WTC11 (cell line): ENCODE results near the gene ATP7A.

Experiments
- GABPB1 ChIP-seq: sonication (generic); formaldehyde crosslinking; IDR thresholded peaks from 2 replicates; pipeline ENCODE4 v1.8.1; 2023; ENCODE audit warnings: mild to moderate bottlenecking, missing genetic modification reagents
- MYBL2 ChIP-seq: sonication (generic); formaldehyde crosslinking; IDR thresholded peaks from 2 replicates; pipeline ENCODE4 v1.8.1; 2023; ENCODE audit warnings: mild to moderate bottlenecking, moderate library complexity, missing genetic modification reagents
- SP1 ChIP-seq: sonication (generic); formaldehyde crosslinking; conservative IDR thresholded peaks from 2 replicates; pipeline ENCODE4 v1.8.1; 2022; ENCODE audit warnings: missing genetic modification reagents
- TF ChIP-seq, protein P1 (sequence below): fragments of 200-600 bp; IDR thresholded peaks from 2 replicates; pipeline ENCODE4 v1.8.0; 2022; ENCODE audit warnings: antibody characterized with exemption
- TF ChIP-seq, protein P2 (sequence below): sonication (generic); formaldehyde crosslinking; IDR thresholded peaks from 2 replicates; pipeline ENCODE4 v1.8.1; 2023; ENCODE audit warnings: mild to moderate bottlenecking, missing genetic modification reagents, moderate library complexity
- TF ChIP-seq, protein P3 (sequence below): sonication (generic); formaldehyde crosslinking; IDR thresholded peaks from 2 replicates; pipeline ENCODE4 v1.8.1; 2022; ENCODE audit warnings: mild to moderate bottlenecking, missing genetic modification reagents, moderate library complexity, borderline replicate concordance

DNA sequence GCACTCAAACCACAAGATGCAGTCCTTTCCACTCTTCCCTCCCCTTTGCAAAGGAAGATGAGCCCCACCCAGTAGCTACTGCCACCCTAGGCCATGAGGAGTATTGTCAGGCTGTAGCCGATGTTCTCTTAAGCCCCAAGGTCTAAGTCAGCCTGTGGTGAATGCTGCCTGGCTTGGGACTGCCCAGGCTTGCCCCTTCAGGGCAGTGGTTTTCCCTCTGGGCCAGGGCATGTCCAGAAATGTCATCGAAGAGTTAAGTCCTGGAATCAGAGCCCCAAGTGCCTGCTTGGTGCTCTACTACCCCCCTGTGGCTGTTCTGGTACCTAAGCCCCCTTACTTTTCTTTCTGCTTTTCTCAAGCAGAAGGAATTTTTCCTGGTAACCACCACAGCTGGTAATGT, 181.8 kb downstream of the ATP7A start:
- TF ChIP-seq, protein P1, sequence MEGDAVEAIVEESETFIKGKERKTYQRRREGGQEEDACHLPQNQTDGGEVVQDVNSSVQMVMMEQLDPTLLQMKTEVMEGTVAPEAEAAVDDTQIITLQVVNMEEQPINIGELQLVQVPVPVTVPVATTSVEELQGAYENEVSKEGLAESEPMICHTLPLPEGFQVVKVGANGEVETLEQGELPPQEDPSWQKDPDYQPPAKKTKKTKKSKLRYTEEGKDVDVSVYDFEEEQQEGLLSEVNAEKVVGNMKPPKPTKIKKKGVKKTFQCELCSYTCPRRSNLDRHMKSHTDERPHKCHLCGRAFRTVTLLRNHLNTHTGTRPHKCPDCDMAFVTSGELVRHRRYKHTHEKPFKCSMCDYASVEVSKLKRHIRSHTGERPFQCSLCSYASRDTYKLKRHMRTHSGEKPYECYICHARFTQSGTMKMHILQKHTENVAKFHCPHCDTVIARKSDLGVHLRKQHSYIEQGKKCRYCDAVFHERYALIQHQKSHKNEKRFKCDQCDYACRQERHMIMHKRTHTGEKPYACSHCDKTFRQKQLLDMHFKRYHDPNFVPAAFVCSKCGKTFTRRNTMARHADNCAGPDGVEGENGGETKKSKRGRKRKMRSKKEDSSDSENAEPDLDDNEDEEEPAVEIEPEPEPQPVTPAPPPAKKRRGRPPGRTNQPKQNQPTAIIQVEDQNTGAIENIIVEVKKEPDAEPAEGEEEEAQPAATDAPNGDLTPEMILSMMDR, result no peak
- TF ChIP-seq, protein P2, sequence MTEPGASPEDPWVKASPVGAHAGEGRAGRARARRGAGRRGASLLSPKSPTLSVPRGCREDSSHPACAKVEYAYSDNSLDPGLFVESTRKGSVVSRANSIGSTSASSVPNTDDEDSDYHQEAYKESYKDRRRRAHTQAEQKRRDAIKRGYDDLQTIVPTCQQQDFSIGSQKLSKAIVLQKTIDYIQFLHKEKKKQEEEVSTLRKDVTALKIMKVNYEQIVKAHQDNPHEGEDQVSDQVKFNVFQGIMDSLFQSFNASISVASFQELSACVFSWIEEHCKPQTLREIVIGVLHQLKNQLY (CRISPR knock-in tag), result no peak
- TF ChIP-seq, protein P3, sequence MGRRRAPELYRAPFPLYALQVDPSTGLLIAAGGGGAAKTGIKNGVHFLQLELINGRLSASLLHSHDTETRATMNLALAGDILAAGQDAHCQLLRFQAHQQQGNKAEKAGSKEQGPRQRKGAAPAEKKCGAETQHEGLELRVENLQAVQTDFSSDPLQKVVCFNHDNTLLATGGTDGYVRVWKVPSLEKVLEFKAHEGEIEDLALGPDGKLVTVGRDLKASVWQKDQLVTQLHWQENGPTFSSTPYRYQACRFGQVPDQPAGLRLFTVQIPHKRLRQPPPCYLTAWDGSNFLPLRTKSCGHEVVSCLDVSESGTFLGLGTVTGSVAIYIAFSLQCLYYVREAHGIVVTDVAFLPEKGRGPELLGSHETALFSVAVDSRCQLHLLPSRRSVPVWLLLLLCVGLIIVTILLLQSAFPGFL, result no peak
- TF ChIP-seq SP1 (no peak), MYBL2 (CRISPR knock-in tag) (no peak), GABPB1 (no peak)
